GM12892 (cell line): ENCODE results near the gene BLVRA.
A peak's percentile ranks its signal among the peaks of the same experiment; 100 is the strongest.
"Not testable (repeated sequence)": the region's sequence is repeated elsewhere in the genome, so short reads cannot be mapped to it uniquely, and the experiment has no call there.

Source experiments
- DNase-seq: peaks from one replicate; pipeline ENCODE4 v3.0.0; 2011; ENCODE audit not compliant: insufficient read length
- FAIRE-seq: peaks from 2 replicates; lab custom pipeline; 2011; peaks lifted over from hg19 to GRCh38; lab: Jason Lieb, UNC
- POLR2A ChIP-seq: IDR thresholded peaks from 2 replicates; pipeline ENCODE4 v1.6.1; 2011; ENCODE audit warnings: low read depth, low read length, control low read depth
- POLR2AphosphoS5 ChIP-seq: IDR thresholded peaks from 2 replicates; pipeline ENCODE4 v1.6.1; 2011; ENCODE audit warnings: low read depth, low read length, control low read depth
- TAF1 ChIP-seq: IDR thresholded peaks from 2 replicates; pipeline ENCODE4 v1.6.1; 2011; ENCODE audit warnings: low read depth, mild to moderate bottlenecking, control low read depth, low read length, borderline replicate concordance

Gene BLVRA

GRCh38 chr7:43782768-43783555 is 24.5 kb downstream of the BLVRA start:
- FAIRE-seq (no peak), DNase-seq (no peak)
- no peak for TF ChIP-seq POLR2AphosphoS5
- TF ChIP-seq POLR2A, result no peak
- TF ChIP-seq TAF1, result no peak

- TF ChIP-seq POLR2AphosphoS5 (no peak), POLR2A (no peak), TAF1 (no peak)
- DNase-seq, result no peak
- peak; percentile 38 for FAIRE-seq
These were observed 25.6 kb downstream of the BLVRA start for GRCh38 chr7:43784030-43784584.

GRCh38 chr7:43784585-43785087 is 26.2 kb downstream of the BLVRA start:
- DNase-seq, result not testable (repeated sequence)
- FAIRE-seq, result peak; percentile 85

GRCh38 chr7:43785420-43785819 is 26.9 kb downstream of the BLVRA start:
- FAIRE-seq (no peak), DNase-seq (no peak)
- TF ChIP-seq TAF1 (no peak), POLR2AphosphoS5 (no peak), POLR2A (no peak)

- DNase-seq (no peak), FAIRE-seq (no peak)
- no peak for TF ChIP-seq TAF1
- TF ChIP-seq POLR2A, result no peak
- TF ChIP-seq POLR2AphosphoS5, result no peak
These were observed 29.3 kb downstream of the BLVRA start for GRCh38 chr7:43787771-43788170.

GRCh38 chr7:43790006-43790405 is 31.5 kb downstream of the BLVRA start:
- FAIRE-seq (no peak), DNase-seq (no peak)
- TF ChIP-seq TAF1, result no peak
- TF ChIP-seq POLR2A, result no peak
- no peak for TF ChIP-seq POLR2AphosphoS5

GRCh38 chr7:43790834-43791233 is 32.4 kb downstream of the BLVRA start:
- no peak for DNase-seq
- TF ChIP-seq TAF1, result no peak
- no peak for TF ChIP-seq POLR2A
- TF ChIP-seq POLR2AphosphoS5, result no peak
- FAIRE-seq, result no peak

GRCh38 chr7:43791665-43792064 is 33.2 kb downstream of the BLVRA start:
- no peak for TF ChIP-seq POLR2AphosphoS5
- TF ChIP-seq TAF1, result no peak
- no peak for TF ChIP-seq POLR2A
- no peak for DNase-seq
- no peak for FAIRE-seq

- DNase-seq (no peak), FAIRE-seq (no peak)
- TF ChIP-seq TAF1 (no peak), POLR2A (no peak)
These were observed 34.1 kb downstream of the BLVRA start for GRCh38 chr7:43792471-43793150.

GRCh38 chr7:43799605-43800004 is 41.1 kb downstream of the BLVRA start:
- FAIRE-seq (no peak), DNase-seq (no peak)
- TF ChIP-seq POLR2AphosphoS5 (no peak), TAF1 (no peak), POLR2A (no peak)

- no peak for DNase-seq
- TF ChIP-seq POLR2A (no peak), TAF1 (no peak), POLR2AphosphoS5 (no peak)
- FAIRE-seq, result no peak
These were observed 45.4 kb downstream of the BLVRA start for GRCh38 chr7:43803865-43804264.

GRCh38 chr7:43808410-43808809 is 49.9 kb downstream of the BLVRA start:
- TF ChIP-seq POLR2AphosphoS5 (no peak), TAF1 (no peak), POLR2A (no peak)
- no peak for FAIRE-seq
- DNase-seq, result no peak

GRCh38 chr7:43810195-43810941 is 51.9 kb downstream of the BLVRA start:
- FAIRE-seq, result not testable (repeated sequence)

More at GRCh38 chr7:43810195-43810941, 51.9 kb downstream of the BLVRA start:
- not testable (repeated sequence) for DNase-seq
